Measurements from ENCODE around the gene PACRG. TPM values are rescaled to one million over a fixed set of nuclear protein-coding genes. Genes with fewer than 3 reads are reported as not detected.

Gene PACRG
- total and polyA plus RNA-seq, 2 of the 4 experiments (the other 2 are of a cell fraction): not detected

DNA sequence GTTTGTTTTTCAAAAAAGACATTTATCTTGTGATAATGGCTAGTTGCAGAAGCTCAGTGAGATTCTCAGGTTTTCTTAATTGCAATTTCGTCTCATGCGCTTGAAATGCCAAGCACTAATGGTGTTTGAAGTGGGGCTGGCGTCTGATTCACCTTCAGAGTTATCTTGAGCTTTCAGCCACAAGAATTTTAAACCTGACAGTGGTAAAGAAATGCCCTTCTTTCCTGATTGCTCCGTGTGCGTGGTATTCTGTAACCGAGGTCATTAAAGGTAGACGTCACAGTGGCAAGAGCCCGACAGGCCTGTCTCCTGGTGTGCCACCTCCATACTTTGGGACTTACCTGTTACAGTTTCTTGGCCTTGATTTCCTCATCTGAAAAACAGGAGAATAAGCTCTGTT lies 560.3 kb downstream of the PACRG start:
- CTCF ChIA-PET: no interaction called here
- Histone ChIP-seq H3K4ac (ENCODE audit: low read depth, low read length) (no peak overlapping the region), H3K4me2 (ENCODE audit: low read depth, low read length) (no peak overlapping the region), H2AFZ (replicated peaks; ENCODE audit: low read length, poor library complexity) (no peak overlapping the region), H3K4me3 (ENCODE audit: insufficient read depth, low read depth, low read length) (no peak overlapping the region), H3K36me3 (ENCODE audit: control insufficient read depth, insufficient read depth, low read length) (no peaks in the 10 kb centered on the region), H4K91ac (ENCODE audit: insufficient read depth, low read depth, low read length) (no peak overlapping the region), H2BK5ac (ENCODE audit: low read depth, low read length, poor library complexity, severe bottlenecking) (no peak overlapping the region), H2BK120ac (ENCODE audit: low read depth, low read length) (no peak overlapping the region), H3K9ac (ENCODE audit: low read depth, low read length) (no peak overlapping the region), H3K27me3 (ENCODE audit: control insufficient read depth, insufficient read depth, low read length) (no peaks in the 10 kb centered on the region), H2AK5ac (ENCODE audit: low read depth, low read length) (no peak overlapping the region), H3K9me3 (ENCODE audit: control insufficient read depth, insufficient read depth, low read length) (peaks cover 16% of the 10 kb centered on the region), H3K9me1 (ENCODE audit: insufficient read depth, low read length) (no peaks in the 10 kb centered on the region), H2AK9ac (replicated peaks; ENCODE audit: low read depth, low read length, poor library complexity) (no peak overlapping the region), H4K8ac (ENCODE audit: low read depth in 2 of 2, low read length in 2 of 2) (no peak overlapping the region), H4K20me1 (ENCODE audit: insufficient read depth, low read length) (no peaks in the 10 kb centered on the region), H3K14ac (replicated peaks; ENCODE audit: low read depth, low read length) (no peak overlapping the region), H3K27ac (ENCODE audit: insufficient read depth, low read length) (no peak overlapping the region), H3K79me1 (ENCODE audit: low read depth in 1 of 2, low read length in 2 of 2) (no peaks in the 10 kb centered on the region), H2BK20ac (ENCODE audit: low read depth, low read length) (no peak overlapping the region), H3K4me1 (ENCODE audit: control insufficient read depth, insufficient read depth, low read length) (no peaks in the 10 kb centered on the region), H3K18ac (ENCODE audit: low read depth, low read length) (no peak overlapping the region), H2BK15ac (ENCODE audit: low read depth, low read length) (no peak overlapping the region), H3K56ac (ENCODE audit: extremely low read depth, insufficient read depth, low read length) (no peak overlapping the region), H3K23ac (ENCODE audit: low read depth, low read length) (no peak overlapping the region), H4K5ac (ENCODE audit: low read depth, low read length) (no peak overlapping the region)
- 78% methylated on average over 7 of the region's 8 CpGs; no CpG with 5 or more reads in 1 of the 2 experiments for WGBS, 2 experiments (ENCODE audit: extremely low coverage in 2 of 2, insufficient read length in 1 of 2)
- POLR2A ChIA-PET (ENCODE audit: unreplicated experiment): no interaction called here
- intact Hi-C loops (cut with micrococcal nuclease) (no loop called here), dilution Hi-C loops (cut with HindIII; ENCODE audit: low sequenced_read_pairs, unreplicated experiment) (no loop called here), in situ Hi-C loops (cut with MboI; ENCODE audit: low sequenced_read_pairs) (no loop called here)
- DNase-seq: no peak
- no TSS peak for BruUV-seq (replicated peaks)
- TF ChIP-seq RFX5 (IDR thresholded peaks at IDR 0.05; ENCODE audit: low read depth, low read length): no peak
- no peak for TF ChIP-seq SMC3 (IDR thresholded peaks at IDR 0.05; ENCODE audit: low read depth, low read length)
- TF ChIP-seq MXI1 (IDR thresholded peaks at IDR 0.05; ENCODE audit: borderline replicate concordance, low read depth, low read length): no peak
- no peak for ATAC-seq (ENCODE audit: low read depth)
